CD4-positive, alpha-beta T cell treated with Interleukin-12 subunit alpha and Interleukin-12 subunit beta, for 1 hour (primary cell): ENCODE measurements around the gene OR10V1.

ENCODE experiments used
- DNase-seq: peaks from one replicate; pipeline ENCODE4 v3.0.0-alpha.2; 2020

The OR10V1 gene, protein sequence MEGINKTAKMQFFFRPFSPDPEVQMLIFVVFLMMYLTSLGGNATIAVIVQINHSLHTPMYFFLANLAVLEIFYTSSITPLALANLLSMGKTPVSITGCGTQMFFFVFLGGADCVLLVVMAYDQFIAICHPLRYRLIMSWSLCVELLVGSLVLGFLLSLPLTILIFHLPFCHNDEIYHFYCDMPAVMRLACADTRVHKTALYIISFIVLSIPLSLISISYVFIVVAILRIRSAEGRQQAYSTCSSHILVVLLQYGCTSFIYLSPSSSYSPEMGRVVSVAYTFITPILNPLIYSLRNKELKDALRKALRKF

DNA sequence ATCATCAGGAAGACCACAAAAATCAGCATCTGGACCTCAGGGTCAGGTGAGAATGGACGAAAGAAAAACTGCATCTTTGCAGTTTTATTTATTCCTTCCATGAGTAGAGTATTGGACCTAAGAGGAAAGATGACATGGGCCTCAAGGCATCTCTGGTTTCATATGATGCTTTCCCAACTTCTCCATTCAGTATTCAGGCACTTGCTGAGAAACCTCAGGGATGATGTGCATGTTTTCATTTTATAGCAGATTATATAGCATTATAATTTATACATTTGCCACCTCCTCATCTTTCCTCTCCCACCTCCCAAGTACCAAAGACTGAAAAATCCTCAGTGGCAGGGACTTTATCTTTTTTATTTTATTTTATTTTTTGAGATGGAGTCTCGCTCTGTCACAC is at the start of gene OR10V1:
Gene OR10V1, minus strand, starts transcription at position 101 of the 400 bp plus-strand sequence. Its CDS starts 0 bp downstream, at position 101.
- no peak for DNase-seq

DNA sequence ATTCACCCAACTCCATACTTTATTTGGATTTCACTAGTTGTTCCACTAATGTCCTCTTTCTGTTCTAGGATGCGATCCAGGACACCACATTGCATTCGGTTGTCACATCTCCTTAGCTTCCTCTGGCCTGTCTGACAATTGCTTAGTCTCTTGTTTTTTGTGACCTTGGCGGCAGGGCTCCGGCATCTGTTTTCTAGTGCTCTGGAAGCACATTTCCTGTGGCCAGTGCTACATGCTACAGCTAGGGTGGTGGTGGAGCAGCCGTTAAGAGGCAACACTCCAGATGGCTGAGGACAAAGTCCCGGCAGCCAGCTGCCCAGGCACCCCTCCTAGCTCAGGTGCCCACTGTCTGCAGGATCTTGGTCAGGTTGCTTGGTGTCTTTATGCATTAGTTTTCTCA is 48.3 kb upstream of the OR10V1 start:
- no peak for DNase-seq

DNA sequence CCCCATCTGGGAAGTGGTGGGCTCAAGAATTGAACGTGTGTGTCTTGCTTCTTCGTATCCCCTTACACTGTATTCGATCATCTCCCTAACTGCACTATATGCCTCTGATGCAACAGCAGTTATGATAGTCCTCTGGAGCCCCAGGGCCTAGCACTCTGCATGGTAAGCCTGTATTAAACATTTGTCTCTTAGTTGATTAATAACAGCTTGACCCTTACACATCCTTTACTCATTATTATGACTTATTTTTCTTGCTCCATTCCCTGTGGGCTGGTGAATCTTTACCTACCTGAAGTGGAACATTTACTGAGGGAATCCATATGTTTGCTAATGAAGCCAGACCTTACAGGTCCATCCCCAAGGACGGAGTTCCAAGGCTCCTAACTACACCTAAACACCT is 47.1 kb upstream of the OR10V1 start:
- DNase-seq: no peak

DNA sequence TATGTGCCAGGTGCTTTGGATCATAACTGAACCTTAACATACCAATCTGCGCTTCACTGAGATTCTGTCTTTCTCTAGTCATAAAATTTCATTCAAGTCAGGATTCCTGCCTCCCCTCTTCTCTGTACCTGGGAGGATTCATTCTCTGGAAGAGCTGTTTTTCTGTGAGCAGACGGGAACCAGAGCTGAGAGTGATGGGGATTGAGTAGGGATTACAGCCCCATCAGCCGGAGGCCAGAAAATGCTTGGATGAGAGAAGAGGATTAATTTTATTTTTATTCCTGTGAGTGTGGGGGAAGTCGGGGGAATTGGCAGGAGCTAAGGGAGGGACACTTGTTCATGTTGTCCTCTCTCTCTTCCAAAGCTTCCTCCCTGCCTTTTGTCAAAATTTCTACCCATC is 46.3 kb upstream of the OR10V1 start:
- DNase-seq: no peak

DNA sequence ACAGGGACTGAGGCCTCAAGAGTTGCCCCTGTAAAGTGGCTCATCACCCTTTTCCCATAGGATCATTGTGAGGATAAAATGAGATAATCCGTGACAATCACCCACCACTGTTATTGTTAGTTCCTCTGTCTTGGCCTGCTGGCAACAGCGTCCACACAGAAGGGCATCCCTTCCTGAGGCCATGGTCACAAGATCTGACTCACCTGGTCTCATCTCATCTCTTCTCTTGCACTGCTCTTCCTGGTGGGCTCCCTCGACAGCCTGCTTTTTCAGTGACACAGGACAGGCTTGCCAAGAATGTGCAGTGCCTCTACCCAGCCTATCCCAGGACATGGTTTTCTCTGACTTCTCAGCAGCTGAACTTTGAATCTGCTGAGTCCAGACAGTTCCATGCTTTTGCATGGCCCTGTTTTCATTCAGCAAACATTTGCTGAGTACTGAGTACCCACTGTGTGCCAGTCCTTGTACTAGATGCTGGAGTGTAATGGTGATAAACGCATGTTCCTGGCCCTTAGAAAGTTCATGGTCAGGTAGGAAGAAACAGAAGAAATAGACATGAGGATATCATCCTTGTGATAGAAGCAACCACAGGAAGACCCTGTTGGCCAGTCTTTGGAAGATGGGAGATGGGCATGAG is 44.9 kb upstream of the OR10V1 start:
- DNase-seq: no peak

DNA sequence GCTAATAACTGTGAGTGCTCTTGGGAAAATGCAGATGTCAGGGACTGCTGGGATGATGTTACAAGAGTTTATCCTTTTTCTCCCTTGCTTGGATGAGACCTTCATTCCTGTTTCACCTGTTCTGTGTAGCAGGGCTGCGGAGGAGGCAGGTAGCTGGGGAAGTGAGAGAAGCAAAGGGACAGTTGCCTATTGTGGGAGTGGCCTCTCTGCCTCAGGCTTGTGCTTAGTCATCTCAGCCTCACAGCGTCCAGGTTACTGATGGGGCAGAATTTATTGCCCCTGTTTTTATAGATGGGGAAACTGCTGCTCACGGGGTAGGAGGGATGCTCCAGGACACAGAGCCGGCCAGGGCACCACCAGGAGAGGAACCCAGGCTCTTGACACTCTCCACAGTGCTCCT is 43.2 kb upstream of the OR10V1 start:
- DNase-seq: no peak

DNA sequence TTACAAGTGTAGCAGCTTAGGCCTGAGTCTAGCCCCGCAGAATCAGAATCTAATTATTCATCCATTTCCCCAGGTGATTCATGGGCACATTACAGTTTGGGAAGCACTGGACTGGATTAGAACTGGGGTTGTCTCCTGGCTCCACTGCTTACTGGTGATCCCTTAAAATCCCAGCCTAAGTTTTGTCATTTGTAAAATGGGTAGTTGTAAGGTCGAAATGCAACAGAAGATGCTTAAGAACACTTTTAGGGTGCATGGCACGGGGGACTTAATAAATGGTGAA is 42.9 kb upstream of the OR10V1 start:
- DNase-seq: no peak

DNA sequence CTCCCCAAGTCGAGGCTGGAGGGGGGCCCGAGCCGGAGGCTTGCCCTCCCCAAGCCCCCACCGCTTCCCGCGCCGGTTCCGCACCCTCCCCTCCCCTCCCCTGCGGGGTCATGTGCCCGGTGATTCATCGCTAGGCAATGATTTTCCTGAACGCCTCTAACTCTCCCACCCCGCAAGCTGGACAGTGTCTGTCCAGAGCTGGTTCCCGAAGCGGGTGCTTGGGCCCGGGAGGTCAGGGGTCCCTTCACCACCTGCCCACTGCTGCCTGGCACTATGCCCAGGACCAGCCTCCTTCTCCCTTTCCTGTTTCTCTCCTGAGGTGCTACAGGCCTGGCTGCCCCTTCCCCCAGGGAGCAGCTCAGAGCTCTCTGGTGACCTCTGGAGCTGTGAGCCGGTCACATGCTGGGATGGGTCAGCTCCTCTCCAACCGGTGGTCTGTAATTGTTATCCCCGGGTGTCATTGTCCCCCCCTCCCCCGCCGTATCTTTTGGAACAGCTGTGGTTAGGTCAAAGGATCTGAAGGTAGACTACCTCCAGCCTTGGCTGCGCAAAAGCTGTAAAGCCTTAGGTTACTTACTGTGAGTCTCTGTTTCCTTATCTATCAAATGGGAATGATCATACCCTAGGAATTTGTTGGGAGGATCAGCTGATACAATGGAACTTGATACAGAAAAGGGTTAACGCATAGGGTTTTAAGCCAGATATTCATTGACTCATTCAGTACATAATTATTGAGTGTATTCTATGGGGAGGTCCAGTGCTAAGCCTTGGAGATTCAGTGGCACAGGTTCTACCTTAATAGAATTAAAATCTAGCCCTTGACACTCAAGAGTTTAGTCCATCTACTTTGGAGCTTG is 42.3 kb upstream of the OR10V1 start:
- peak; percentile 34 for DNase-seq

DNA sequence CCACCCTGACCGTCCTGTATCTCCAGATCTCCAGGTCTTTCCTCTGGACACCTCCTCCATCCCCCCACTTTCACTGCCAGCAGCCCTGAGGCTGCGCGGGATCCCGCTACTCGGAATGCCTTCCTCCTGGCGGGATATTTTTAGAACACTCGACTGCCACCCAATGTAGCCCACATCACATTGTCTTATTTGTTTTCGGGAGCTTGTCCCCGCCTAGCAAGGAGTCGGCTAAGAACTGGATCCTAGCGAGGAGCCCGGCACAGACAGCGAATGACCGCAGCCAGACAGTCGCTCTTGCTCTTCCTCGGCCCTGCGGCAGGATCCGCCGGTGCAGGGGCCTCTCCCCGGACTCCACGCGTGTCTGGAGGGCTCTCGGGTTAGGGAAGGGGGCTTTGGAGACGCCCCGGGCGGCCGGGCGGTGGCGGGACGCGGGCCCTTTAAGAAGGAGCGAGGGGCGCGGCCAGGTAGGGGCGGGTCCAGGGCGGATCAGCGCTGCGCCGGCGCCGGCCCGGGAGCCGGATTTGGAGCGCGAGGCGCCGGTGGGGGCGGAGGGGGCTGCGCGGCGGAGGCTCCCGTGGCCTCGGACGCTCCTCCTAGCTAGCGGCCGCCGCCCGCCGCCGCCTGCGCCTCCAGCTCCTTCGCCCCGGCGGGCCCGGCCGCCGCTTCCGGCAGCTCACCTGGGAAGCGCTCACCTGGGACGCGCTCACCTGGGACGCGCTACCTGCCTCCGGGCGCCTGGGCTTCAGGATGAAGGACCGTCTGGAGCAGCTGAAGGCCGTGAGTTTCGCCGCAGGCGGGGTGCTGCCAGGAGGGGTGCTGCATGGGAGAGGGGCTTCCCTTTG is 41.4 kb upstream of the OR10V1 start, which contains the start of gene STX3:
Gene STX3, plus strand, starts transcription at position 518 of the 842 bp plus-strand sequence. Its CDS starts 230 bp downstream, at position 748.
- DNase-seq: peak; percentile 71

DNA sequence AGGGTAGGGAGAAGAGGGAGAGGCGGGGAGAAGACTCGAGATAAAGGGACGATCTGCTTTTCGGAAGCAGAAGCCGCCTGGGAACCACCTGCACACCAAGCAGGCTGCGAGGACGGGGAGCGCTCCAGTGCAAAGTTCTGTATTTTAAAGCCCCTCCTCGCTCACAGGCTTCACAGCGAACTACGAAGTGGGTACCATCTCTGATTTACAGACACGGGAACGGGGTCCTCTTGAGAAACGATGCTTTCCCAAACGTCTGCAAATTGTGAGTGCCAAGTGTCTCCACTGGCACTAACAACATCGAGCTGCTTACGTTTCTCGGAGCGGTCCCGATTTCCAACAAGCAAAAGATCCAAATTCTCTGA is 40.8 kb upstream of the OR10V1 start:
- DNase-seq: peak; percentile 19

DNA sequence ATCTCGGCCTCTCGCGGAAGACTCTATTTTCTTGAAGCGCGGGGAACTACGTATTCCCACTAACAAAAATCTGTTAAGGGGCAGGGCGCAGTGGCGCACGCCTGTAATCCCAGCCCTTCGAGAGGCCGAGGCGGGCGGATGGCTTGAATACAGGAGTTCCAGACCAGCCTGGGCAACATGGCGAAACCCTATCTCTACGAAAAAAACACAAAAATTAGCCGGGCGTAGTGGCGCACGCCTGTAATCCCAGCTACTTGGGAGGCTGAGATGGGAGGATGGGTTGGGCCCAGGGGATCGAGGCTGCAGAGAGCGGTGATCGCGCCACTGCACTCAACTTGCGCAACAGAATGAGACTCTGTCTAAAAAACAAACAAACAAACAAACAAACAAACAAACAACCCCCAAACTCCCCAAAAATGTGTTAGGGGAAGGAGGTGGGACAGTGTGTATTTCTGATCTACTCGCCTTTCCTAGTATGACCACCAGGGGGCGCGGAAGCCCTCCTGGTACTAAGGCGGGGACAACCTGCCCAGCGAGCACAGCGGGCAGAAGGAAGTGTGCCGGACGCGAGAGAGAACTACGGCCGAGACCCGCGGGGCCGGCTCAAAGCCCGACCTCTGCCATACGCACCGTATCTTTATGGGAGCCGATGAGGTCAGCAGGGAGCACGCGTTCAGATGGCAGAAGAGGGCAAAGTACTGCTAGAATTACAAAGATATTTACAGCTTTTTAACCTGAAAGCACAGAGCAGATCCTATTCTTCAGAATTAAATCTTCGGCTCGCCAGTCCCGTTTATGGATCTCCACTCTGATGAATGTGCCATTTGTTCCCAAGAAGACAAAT is 40.2 kb upstream of the OR10V1 start:
- DNase-seq: peak; percentile 84

DNA sequence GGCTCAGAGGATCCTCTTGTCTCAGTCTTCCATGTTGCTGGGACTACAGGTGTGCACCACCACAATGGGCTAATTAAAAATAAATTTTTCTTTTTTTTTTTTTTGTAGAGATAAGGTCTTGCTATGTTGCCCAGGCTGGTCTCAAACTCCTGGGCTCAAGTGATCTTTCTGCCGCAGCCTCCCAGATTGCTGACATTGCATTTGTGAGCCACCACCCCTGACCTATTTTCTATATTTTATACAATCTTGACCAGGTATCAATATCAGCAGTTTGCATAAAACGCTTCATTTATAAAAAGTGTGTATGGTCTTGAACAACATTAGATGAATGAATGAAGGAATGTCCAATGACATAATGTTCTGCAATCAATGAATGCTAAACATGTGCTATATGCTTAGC is 32.5 kb upstream of the OR10V1 start:
- DNase-seq: no peak

DNA sequence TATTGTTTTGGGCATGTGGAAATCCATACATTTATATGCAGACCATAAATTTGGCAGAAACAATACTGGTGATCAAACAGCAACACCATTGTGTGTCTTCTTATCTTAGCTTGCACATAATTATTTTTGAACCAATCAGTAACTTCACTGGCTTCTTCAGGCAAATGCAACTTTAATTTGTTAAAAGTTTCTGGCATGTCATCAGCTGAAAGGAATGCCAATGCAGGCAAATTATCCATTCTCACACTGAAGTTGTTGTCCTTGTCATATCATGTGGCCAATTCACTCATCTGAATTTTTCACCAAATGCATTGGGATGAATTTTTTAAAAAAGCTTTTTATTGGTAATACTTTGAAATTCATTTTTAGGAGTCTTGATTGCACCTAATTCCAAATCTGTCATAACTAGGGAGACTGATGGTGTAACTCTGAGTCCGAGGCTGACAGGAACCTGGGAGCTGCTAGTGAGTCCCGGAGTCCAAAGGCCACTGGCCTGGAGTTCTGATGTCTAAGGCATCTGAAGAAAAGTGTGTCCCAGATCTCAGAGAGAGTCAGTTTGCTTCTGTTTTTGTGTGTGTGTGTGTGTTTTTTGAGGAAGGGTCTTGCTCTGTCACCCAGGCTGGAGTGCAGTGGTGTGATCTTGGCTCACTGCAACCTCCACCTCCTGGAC is 17.4 kb upstream of the OR10V1 start:
- no peak for DNase-seq

DNA sequence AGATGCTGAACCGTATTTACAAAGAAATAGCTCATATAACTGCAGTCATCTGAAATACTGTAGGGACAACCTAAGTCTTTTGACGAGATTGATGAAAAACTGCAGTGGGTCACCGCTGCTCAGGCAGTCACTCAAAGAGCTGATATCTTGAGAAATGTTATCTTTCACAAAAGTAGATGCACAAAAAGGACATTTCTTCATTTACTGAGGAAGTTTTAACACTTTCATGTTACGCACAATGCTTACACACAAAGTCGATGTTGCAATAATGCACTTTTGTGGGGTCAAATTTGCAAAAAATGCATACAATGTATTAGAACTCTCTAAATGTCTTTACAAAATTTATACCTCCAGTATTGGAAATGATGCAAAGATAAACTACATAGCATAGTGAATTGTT is 16.2 kb upstream of the OR10V1 start:
- DNase-seq: no peak

DNA sequence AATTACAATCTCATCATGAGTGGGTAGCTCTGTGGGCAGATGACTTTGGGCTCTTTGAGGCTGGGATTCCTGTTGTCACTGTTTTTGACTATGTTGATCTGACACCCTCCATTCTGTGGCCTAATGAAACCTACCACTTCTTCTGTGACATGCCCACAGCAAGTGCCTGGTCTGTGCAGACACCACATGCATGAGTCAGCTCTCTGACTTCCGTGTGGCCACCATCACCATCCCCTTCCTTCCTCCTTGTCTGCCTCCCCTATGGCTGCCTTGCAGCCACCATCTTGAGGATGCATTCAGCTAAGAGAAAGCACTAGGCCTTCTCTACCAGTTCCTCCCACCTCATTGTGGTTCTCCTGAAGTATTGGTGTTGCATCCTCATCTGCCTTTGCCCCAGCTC is 15.3 kb upstream of the OR10V1 start:
- peak; percentile 3 for DNase-seq

DNA sequence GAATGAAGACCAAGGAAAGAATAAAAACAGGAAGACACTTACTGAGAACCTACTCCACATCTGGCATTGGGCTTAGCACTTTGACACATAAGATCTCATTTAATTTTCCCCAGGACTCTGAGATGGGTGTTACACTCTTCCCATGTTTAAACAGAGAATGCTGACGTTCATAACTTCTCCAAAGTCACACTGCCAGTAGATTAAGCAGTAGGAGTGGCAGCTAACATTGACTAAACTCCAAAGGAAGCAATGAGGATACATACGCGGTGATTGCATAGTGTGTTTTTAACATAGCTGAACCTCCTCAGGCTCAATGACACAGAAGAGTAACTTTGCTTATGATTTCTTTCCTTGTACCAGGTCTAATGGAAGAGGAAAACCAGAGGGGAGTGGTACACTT is 14.5 kb upstream of the OR10V1 start:
- no peak for DNase-seq

DNA sequence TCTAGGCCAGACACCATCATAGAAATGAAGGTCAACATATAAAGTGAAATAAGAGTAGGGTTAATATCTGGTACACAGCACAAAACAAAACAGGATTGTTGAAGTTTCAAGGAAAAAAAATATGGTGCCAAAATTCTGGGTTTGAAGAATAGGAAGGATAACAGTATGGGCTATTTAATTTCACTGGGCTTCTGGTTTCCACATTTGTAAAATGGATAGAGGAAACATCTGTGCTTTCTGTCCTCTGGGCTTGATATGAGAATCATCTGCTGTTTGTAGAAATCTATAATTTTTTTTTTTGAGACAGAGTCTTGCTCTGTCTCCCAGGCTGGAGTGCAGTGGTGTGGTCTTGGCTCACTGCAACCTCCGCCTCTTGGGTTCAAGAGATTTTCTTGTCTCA is 13.8 kb upstream of the OR10V1 start:
- no peak for DNase-seq

DNA sequence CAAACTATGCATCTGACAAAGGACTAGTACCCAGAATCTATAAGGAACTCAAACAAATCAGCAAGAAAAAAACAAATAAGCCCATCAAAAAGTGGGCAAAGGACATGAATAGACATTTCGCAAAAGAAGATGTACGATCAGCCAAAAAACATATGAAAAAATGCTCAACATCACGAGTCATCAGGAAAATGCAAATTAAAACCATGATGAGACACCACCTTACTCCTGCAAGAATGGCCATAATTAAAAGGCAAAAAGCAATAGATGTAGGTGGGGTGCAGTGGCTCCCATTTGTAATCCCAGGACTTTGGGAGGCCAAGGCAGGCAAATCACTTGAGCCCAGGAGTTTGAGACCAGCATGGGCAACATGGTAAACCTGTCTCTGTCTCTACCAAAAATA is 10.4 kb upstream of the OR10V1 start:
- DNase-seq: no peak

DNA sequence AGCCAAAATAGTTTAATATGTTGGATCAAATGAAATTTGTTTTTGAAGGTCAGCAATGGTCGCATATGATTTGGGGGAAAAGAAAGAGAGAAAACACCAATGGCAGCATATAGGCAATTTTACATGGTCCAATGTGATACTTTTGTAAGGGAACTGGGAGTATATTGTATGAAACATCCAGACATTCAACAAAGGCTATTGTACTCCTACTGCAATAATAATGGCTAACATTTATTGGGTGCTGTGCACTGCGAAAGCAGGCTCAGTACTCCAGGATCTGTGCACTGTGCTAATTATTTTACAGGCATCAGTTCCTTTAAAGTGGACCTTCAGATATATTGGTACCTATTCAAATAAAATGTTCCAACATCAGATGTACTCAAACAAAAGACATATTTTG is 5.9 kb upstream of the OR10V1 start:
- no peak for DNase-seq

DNA sequence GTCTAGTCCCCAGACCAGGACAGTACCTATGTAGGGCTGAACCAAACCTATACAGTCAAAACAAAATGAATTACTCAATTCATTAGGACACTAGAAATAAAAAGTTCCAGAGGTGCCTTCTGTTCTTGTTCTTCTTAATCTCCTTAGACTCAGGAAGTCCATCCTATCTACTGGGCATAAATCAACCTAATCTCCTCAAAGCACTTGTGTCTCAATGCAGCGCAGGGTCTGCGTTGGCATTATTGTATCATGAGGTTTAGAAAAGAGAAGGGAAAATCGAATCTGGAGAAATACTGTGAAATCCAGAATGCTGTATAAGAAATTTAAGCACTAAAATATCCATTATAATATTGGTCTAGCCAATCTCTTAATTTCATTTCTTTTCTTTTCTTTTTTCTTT is 2.4 kb upstream of the OR10V1 start:
- DNase-seq: no peak

DNA sequence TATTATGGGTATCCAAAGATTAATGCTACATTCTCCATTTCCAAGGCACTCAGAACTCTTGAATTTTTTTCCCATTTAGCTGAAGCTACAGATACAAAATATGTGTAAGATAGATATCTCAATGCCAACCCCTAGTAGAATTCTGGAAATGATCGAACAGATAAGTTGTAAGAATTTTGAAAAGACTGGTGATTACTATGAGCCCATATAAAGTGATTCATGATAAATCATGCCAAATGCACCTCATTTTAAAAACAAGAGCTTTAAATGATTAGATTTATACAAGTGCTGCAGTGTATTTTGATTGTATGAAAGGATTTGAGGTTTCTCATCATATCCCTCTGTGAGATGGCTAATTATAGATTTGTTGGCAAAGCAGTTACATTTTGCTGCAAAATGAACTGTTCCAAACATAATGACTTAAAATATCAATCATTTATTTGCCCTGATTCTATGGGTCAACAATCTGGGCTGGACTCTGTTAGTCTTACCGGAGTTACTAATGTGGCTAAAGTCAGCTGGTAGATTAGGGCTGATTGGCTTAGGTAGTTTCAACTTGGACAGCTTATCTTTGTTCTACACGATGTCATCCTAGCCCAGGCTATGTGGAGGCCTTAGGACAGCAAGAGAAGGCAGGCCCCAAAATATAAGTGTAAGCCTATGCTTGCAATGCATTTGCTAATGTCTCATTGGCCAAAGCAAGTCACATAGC is 3.4 kb downstream of the OR10V1 start:
- no peak for DNase-seq
